HG03039 (cell line): Measurements from ENCODE around the gene GPR146.
A peak's percentile ranks its signal among the peaks of the same experiment; 100 is the strongest.

Source experiments
- ATAC-seq: cut with Tn5 transposase; IDR thresholded peaks from one replicate; pipeline ENCODE4 v1.9.1; 2021; ENCODE audit warnings: mild to moderate bottlenecking, moderate library complexity; ENCODE audit not compliant: unreplicated experiment

GPR146 gene

GRCh38 chr7:1011297-1012003 lies 32.9 kb upstream of the GPR146 start:
- ATAC-seq: no peak

DNA sequence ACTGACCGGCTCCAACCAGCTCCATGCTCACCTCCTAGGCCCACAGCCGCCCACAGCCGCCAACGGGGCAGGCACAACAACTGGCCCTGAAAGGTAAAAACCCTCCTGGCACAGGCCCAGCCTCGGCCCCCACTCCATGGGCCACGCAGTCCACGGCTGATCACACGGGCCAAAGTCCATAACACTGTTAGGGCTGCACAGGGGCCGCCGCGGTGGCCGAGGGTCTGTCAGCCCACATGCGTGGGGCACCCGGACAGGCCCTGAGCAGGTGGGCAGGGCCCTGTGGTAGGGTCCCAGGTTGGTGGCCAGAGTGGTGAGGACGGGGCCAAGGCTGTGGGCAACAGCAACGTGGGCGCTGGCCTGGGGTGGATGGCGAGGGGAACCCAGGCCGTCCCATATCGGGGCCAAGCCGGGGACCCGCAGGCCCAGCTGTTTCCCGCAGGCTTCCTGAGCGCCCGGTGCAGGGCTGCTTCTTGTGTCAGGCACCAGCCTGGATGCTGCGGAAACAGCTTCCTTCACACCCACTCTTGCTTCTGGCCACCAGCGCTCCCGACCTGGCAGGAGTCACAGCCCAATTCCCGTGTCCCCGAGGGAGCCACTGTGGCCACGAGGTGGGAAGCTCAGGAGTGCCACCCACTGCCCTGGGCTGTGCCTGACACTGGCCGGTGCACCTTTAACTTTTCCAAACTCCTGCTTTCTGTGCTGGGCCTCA lies 32.2 kb upstream of the GPR146 start:
- ATAC-seq: no peak

DNA sequence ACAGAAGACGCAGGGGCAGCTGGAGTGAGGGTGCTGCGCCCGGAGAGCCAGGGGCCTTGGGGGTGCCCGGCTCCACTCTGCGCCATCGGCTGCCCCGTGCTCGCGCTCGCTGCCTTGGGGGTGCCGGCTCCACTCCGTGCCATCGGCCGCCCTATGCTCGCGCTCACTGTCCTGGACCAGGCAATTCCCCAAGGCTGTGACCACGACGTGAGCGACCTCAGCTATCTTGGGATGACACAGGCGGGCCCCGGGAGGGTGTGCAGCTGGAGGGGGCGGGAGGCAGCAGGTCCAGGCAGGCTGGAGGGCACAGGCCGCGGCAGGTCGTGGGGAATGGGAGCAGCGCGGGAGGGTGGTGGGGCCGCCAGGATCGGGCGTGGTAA lies 31.6 kb upstream of the GPR146 start:
- no peak for ATAC-seq

DNA sequence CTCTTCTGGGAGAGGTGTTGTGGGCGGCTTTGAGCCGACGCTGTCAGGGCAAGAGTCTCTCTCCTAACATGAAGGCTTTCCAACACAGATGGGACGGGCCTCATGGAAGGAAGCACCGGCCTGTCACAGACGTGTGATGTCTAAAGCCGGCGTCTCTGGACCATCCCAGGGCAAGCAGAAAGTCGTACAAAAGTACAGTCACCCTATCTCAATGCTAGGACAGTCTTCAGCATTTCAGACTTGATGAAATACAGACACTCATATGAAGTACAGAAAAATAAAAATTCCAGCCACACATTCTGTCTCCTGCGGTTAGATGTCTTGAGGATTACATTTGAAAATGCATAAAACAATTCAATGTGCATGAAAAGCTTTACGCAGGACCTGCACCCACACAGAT lies 30.8 kb upstream of the GPR146 start:
- ATAC-seq: no peak

DNA sequence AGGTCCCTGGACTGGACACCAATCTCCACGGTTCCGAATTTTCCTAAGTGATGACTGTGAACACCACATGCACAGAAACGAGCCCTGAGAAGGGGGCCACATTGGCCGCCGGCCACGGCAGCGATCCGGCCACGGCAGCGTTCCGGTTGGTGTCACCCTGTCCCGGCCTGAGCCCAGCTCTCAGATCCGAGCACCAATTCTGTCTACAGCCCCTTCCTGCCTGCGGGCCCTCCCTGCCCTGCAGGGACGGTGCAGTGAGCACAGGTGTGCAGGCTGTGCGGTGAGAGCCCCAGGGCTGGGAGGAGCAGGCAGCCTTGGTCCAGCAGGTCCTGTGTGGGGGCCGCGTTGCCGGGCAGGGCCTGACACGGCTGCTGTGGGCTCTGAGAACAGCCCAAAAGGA lies 29.7 kb upstream of the GPR146 start:
- ATAC-seq: no peak

- no peak for ATAC-seq
Measured at GRCh38 chr7:1015196-1016121, 28.9 kb upstream of the GPR146 start.

DNA sequence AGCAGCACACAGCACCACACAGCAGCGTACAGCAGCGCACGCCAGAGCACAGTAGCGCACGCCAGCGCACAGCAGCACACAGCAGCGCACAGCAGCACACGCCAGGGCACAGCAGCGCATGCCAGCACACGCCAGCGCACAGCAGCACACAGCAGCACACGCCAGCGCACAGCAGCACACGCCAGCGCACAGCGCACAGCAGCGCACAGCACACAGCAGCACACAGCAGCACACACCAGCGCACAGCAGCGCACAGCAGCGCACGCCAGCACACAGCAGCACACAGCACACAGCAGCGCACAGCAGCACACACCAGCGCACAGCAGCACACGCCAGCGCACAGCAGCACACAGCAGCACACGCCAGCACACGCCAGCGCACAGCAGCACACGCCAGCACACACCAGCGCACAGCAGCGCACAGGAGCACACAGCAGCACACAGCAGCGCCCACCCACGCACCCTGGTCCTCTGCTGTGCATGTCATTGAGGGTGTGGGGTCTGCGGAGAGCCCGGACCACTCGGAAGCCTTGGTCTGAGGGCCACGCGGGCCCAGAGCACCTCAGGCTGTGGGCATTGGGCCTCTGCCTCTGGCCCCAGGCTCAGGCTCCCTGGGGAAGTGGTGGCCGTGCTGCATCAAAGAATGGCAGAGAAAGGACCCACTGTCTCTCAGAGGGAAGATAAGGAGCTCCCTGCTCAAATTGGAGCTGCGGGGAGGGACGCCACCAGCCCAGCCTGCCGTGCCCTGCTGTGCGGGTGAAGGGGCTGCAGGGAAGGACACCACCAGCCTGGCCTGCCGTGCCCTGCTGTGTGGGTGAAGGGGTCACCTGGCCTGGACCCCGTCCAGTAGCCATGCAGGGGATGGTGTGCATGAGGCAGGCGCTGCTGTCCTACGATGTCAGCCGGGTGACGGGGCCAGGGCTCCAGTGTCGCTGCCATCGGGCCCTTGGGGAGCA lies 27.5 kb upstream of the GPR146 start:
- no peak for ATAC-seq

DNA sequence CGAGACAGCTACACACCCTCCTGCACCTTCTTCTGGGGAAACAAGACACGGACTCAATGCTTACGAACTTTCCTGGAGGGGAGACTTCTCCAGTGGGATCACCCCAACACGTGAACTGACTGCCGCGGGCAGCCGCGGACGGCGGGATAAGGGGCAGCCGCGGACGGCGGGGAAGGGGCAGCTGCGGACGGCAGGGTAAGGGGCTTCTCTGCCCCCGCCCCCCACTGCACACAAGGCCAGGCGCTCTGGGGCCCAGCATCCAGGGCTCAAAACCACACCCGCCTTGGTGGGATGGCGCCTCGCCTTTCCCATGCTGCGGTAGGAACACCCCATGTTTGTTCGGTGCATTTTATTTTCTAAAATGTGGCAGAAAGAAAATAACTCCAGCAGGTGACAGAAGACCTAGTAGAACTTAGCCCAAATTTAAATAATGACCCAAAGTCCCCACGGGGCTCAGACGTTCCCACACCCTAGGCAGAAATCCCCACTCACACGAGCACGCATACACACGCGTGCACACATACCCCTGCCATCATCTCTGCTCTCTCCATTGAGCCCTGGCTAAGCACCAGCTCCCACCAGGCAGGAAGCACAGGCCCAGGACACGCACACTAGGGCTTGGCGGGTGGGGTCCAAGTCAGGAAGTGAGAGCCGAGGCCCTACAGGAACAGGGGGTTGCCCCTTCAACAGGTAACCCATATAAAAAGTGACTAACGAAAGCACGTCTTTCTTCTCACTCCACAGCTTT lies 26.6 kb upstream of the GPR146 start:
- no peak for ATAC-seq

DNA sequence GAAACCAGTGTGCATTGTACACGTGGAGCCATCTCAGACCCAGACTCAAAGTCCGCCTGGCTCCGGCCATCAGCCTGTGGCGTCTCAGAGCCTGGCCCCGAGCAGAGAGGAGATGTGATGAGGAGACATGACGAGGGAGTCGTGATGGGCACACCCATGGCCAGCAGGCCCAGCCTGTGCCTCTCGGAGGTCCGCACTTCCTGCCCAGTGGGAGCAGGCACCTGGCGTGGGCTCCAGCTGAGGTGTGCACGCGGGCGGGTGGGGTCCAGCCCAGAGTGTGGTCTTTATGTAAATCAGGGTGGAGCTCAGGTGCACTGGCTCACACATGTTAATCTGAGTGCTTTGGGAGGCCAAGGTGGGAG lies 26.0 kb upstream of the GPR146 start:
- ATAC-seq: no peak

- ATAC-seq: no peak
Measured at GRCh38 chr7:1019255-1019785, 25.0 kb upstream of the GPR146 start.

DNA sequence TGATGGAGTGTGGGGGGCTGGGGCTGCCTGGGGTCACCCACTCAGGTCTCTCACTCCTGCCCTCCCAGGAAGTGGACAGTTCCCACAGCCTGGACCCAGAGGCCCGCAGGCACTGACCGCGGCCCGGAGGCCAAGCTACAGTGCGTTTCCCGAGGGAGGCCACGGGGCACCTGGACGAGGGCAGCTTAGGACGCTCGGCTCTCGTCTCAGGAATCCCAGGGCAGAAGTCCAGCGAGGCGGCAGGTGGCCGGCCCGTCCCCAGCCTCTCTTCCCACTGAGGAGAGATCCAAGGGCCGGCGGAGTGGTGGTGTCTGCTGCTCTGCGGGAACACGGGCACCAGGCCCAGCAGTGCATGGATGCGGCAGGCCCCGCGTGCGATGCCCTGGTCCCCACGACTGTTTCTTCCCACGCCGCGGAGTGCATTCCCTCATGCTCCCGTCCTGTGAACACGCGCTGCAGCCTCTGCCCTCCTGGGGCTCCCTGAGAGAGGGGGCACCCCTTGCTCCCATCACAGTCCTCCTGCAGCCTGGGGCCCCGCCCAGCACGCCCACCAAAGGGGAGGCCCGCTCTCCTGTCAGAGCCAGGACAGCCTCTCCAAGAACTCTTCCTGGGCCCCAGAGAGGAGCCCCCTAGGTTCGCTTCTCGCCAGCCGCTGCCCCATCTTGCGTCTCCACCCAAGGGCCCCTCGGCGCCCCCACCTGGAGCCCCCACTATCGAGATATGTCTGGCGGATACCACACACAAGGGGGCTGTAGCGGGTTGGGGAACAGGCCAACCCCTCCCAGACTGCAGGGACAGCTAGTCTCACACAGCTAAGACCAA lies 24.3 kb upstream of the GPR146 start:
- ATAC-seq: no peak

- ATAC-seq: no peak
Measured at GRCh38 chr7:1020849-1021251, 23.5 kb upstream of the GPR146 start.

- no peak for ATAC-seq
Measured at GRCh38 chr7:1021366-1021765, 23.0 kb upstream of the GPR146 start.

DNA sequence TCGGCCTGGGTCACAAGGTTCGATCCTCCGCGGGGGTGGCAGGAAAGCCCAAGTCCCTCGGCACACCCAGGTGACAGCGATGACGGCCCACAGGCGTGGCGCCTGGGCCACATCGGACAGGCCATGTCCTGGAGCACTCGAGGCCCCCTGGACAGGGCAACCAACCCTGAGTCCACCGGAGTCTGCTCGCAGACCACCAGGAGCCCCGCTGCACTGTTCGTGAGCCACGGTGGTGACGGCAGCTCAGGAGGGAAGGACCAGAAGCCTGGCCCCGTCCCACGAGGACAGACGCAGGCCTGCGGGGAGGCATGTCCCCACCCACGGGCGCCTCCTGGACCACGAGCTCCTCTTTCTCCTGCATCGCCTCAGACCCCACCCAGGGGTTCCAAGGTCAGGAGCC lies 22.4 kb upstream of the GPR146 start:
- ATAC-seq: no peak

DNA sequence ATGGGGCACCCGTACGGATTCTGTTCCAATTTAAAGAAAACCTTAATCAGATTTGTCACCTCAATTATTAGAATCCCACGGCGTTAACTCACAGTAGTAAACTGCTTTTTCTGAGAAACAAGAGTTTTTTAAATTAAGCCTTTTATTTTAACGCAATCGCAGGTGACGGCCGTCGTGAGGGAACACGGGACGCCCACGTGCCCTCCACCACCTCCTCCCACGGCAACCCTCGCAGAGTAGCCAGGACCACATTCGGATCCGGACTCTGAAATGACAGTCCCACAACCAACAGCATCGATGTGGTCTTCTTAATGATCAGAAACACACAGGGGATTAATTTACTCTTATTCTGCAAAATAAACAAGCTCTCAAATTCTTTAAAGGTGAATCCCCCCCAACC lies 22.0 kb upstream of the GPR146 start:
- no peak for ATAC-seq

- ATAC-seq: no peak
Measured at GRCh38 chr7:1022801-1023465, 21.4 kb upstream of the GPR146 start.

GRCh38 chr7:1024331-1024841 lies 20.0 kb upstream of the GPR146 start:
- peak; percentile 40 for ATAC-seq
